Endothelial cell (in vitro differentiated cells): ENCODE results near the gene STUB1. TPM values are rescaled to one million over a fixed set of nuclear protein-coding genes. Genes with fewer than 3 reads are reported as not detected.

Source experiments
- DNase-seq: peaks from one replicate; pipeline ENCODE4 v3.0.0; 2021; ENCODE audit warnings: low spot score
- H3K27ac Mint-ChIP-seq: one replicate; pipeline ENCODE4 v1.8.0; 2021; ENCODE audit warnings: mixed read lengths, inconsistent platforms; ENCODE audit not compliant: unreplicated experiment
- H3K27me3 Mint-ChIP-seq: one replicate; pipeline ENCODE4 v1.8.0; 2021; ENCODE audit warnings: mild to moderate bottlenecking, moderate library complexity, mixed read lengths, inconsistent platforms; ENCODE audit not compliant: unreplicated experiment
- H3K36me3 Mint-ChIP-seq: one replicate; pipeline ENCODE4 v1.8.0; 2021; ENCODE audit warnings: mild to moderate bottlenecking, low read depth, mixed read lengths, inconsistent platforms; ENCODE audit not compliant: unreplicated experiment
- H3K4me1 Mint-ChIP-seq: one replicate; pipeline ENCODE4 v1.8.0; 2021; ENCODE audit warnings: mild to moderate bottlenecking, mixed read lengths, inconsistent platforms; ENCODE audit not compliant: unreplicated experiment
- H3K4me3 Mint-ChIP-seq: one replicate; pipeline ENCODE4 v1.8.0; 2021; ENCODE audit warnings: mild to moderate bottlenecking, mixed read lengths, inconsistent platforms; ENCODE audit not compliant: unreplicated experiment
- H3K9me3 Mint-ChIP-seq: one replicate; pipeline ENCODE4 v1.8.0; 2021; ENCODE audit warnings: mixed read lengths, inconsistent platforms; ENCODE audit not compliant: unreplicated experiment
- total RNA-seq: library from RNA; stranded (reverse); fragmentation: NEBNext Ultra II Directional; extraction: Animal tissue kit (Norgen Biotek cat#: 25700); gene quantifications from one replicate; pipeline ENCODE4 v1.2.1, GENCODE V29; 2021; ENCODE audit not compliant: unreplicated experiment
- TF ChIP-seq, protein P1 (sequence below): fragments of 200-600 bp; sonication (generic); IDR thresholded peaks from one replicate; pipeline ENCODE4 v1.5.0; 2021; ENCODE audit warnings: antibody characterized with exemption; ENCODE audit not compliant: unreplicated experiment

The STUB1 gene
- total RNA-seq, 1 donor from 2014 or later, result 93.7 TPM

GRCh38 chr16:644556-644955 lies 35.7 kb upstream of the STUB1 start:
- Mint-ChIP-seq H3K27me3 (peaks cover 3% of the 10 kb centered on the region), H3K4me3 (no peak overlapping the region), H3K4me1 (peaks cover 2% of the 10 kb centered on the region), H3K36me3 (no peaks in the 10 kb centered on the region), H3K9me3 (no peaks in the 10 kb centered on the region), H3K27ac (no peak overlapping the region)
- DNase-seq, result no peak
- TF ChIP-seq, protein P1, sequence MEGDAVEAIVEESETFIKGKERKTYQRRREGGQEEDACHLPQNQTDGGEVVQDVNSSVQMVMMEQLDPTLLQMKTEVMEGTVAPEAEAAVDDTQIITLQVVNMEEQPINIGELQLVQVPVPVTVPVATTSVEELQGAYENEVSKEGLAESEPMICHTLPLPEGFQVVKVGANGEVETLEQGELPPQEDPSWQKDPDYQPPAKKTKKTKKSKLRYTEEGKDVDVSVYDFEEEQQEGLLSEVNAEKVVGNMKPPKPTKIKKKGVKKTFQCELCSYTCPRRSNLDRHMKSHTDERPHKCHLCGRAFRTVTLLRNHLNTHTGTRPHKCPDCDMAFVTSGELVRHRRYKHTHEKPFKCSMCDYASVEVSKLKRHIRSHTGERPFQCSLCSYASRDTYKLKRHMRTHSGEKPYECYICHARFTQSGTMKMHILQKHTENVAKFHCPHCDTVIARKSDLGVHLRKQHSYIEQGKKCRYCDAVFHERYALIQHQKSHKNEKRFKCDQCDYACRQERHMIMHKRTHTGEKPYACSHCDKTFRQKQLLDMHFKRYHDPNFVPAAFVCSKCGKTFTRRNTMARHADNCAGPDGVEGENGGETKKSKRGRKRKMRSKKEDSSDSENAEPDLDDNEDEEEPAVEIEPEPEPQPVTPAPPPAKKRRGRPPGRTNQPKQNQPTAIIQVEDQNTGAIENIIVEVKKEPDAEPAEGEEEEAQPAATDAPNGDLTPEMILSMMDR, result no peak

GRCh38 chr16:645852-646678 lies 34.1 kb upstream of the STUB1 start:
- TF ChIP-seq, protein P1, result no peak
- no peak for DNase-seq
- Mint-ChIP-seq H3K27me3 (peaks cover 7% of the 10 kb centered on the region), H3K36me3 (no peaks in the 10 kb centered on the region), H3K9me3 (no peaks in the 10 kb centered on the region), H3K4me3 (no peak overlapping the region), H3K4me1 (no peaks in the 10 kb centered on the region), H3K27ac (no peak overlapping the region)

DNA sequence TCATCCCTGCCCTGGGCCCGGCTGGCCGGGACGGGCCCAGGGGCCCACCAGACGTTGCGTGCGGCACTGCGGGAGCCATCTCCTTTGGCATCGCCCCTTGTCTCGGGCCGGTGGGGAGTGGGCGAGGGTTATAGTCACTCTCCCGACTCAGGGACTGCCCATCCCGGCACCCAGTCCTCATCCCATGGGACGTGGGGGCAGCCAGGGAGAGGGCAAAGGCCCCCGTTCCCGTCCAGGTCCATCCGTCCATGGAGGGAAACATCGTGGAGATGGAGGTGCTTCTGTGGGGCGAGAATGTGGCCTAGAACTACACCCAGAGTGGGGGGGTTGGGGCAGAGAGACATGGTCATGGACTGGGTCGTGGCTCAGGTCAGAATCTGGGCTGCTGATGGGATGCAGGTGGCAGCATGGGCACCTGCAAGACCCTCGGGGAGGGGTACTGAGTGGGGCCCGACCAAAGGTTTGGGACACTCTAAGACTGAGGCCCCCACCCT lies 33.5 kb upstream of the STUB1 start:
- no peaks in the 10 kb centered on the region for H3K4me1 Mint-ChIP-seq
- H3K9me3 Mint-ChIP-seq, result no peaks in the 10 kb centered on the region
- H3K36me3 Mint-ChIP-seq, result no peaks in the 10 kb centered on the region
- no peak overlapping the region for H3K27ac Mint-ChIP-seq
- H3K4me3 Mint-ChIP-seq, result no peak overlapping the region
- peaks cover 7% of the 10 kb centered on the region for H3K27me3 Mint-ChIP-seq
- TF ChIP-seq, protein P1, result no peak
- no peak for DNase-seq

DNA sequence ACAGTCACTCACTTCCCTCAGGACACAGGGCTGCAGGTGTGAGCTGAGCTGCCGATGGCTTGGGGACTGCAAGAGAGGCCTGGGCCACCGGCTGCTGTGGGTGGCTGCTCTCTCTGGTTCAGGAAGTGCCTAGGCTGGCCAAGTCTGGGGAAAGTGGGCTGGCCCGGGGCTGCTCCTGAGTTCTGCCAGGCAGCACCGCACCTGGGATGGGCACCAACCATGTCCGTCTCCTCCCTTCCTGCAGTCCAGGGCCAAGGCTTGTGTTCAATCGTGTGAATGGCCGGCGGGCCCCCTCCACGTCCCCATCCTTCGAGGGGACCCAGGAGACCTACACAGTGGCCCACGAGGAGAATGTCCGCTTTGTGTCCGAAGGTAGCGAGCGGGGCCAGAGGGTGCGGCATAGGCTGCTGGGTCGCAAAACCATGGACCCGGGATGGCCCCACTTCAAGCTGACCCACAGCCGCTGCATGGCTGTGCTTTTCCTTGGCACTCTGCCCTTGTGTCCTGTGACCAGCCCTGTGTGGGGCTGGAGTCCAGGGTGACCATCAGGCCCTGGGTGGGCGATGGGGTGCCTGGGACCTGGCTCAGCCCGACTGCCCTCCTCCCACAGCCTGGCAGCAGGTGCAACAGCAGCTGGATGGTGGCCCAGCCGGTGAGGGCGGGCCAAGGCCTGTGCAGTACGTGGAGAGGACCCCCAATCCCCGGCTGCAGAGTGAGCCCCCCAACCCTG lies 32.9 kb upstream of the STUB1 start:
- H3K9me3 Mint-ChIP-seq, result no peaks in the 10 kb centered on the region
- no peak overlapping the region for H3K27ac Mint-ChIP-seq
- TF ChIP-seq, protein P1, result no peak
- H3K36me3 Mint-ChIP-seq, result no peaks in the 10 kb centered on the region
- no peaks in the 10 kb centered on the region for H3K4me1 Mint-ChIP-seq
- H3K27me3 Mint-ChIP-seq, result peaks cover 7% of the 10 kb centered on the region
- DNase-seq, result no peak
- H3K4me3 Mint-ChIP-seq, result no peak overlapping the region
